HG03159 (cell line): ENCODE results near the gene ITGAX.
"Not testable (repeated sequence)": the region's sequence is repeated elsewhere in the genome, so short reads cannot be mapped to it uniquely, and the experiment has no call there.

Experiments
- ATAC-seq: cut with Tn5 transposase; IDR thresholded peaks from one replicate; pipeline ENCODE4 v1.9.1; 2021; ENCODE audit warnings: mild to moderate bottlenecking, moderate library complexity; ENCODE audit not compliant: unreplicated experiment

ITGAX gene

GRCh38 chr16:31404353-31405064 is 49.5 kb downstream of the ITGAX start:
- ATAC-seq = no peak

GRCh38 chr16:31407406-31407805 is 52.4 kb downstream of the ITGAX start:
- ATAC-seq = no peak

GRCh38 chr16:31409433-31409832 is 54.5 kb downstream of the ITGAX start:
- no peak for ATAC-seq

GRCh38 chr16:31410082-31410481 is 55.1 kb downstream of the ITGAX start:
- ATAC-seq = no peak

GRCh38 chr16:31411024-31411844 is 56.3 kb downstream of the ITGAX start:
- ATAC-seq = no peak

GRCh38 chr16:31412750-31413149 is 57.8 kb downstream of the ITGAX start:
- no peak for ATAC-seq

GRCh38 chr16:31413381-31413780 is 58.4 kb downstream of the ITGAX start:
- no peak for ATAC-seq

GRCh38 chr16:31413943-31414342 is 59.0 kb downstream of the ITGAX start:
- ATAC-seq = no peak

GRCh38 chr16:31414706-31415105 is 59.7 kb downstream of the ITGAX start:
- ATAC-seq = no peak

GRCh38 chr16:31416371-31416770 is 61.4 kb downstream of the ITGAX start:
- no peak for ATAC-seq

- not testable (repeated sequence) for ATAC-seq
These were observed 62.1 kb downstream of the ITGAX start for GRCh38 chr16:31417036-31417435.

- ATAC-seq = no peak
These were observed 62.9 kb downstream of the ITGAX start for GRCh38 chr16:31417916-31418315.

- ATAC-seq = no peak
These were observed 65.1 kb downstream of the ITGAX start for GRCh38 chr16:31420037-31420436.

- no peak for ATAC-seq
These were observed 66.6 kb downstream of the ITGAX start for GRCh38 chr16:31421587-31421986.

GRCh38 chr16:31423241-31423640 is 68.3 kb downstream of the ITGAX start:
- ATAC-seq = no peak

GRCh38 chr16:31423801-31424200 is 68.8 kb downstream of the ITGAX start:
- ATAC-seq = no peak

- no peak for ATAC-seq
These were observed 72.7 kb downstream of the ITGAX start for GRCh38 chr16:31427441-31428278.

- no peak for ATAC-seq
These were observed 73.3 kb downstream of the ITGAX start, which contains the start of gene COX6A2 for GRCh38 chr16:31428279-31428597. COX6A2 (minus strand) TSS chr16:31428360; CDS start chr16:31428325, 35 bp downstream.

GRCh38 chr16:31428638-31429247 is 73.8 kb downstream of the ITGAX start:
- no peak for ATAC-seq

GRCh38 chr16:31429314-31429713 is 74.3 kb downstream of the ITGAX start:
- no peak for ATAC-seq

GRCh38 chr16:31429796-31430195 is 74.8 kb downstream of the ITGAX start:
- no peak for ATAC-seq
